DND-41 (cell line): Measurements from ENCODE around the gene ANKRD53.
"Not testable (repeated sequence)": the region's sequence is repeated elsewhere in the genome, so short reads cannot be mapped to it uniquely, and the experiment has no call there.

Experiments
- EZH2 ChIP-seq: IDR thresholded peaks from 3 replicates; pipeline ENCODE4 v1.6.1; 2012; ENCODE audit warnings: borderline replicate concordance, low read depth, mild to moderate bottlenecking, moderate library complexity, low read length, inconsistent platforms; ENCODE audit not compliant: severe bottlenecking
- TF ChIP-seq, protein P1 (sequence below): IDR thresholded peaks from 2 replicates; pipeline ENCODE4 v1.5.1; 2012; ENCODE audit warnings: borderline replicate concordance, low read length, moderate library complexity, mild to moderate bottlenecking; ENCODE audit not compliant: poor library complexity, severe bottlenecking; ENCODE audit errors: extremely low read depth

GRCh38 chr2:71011786-71012185 lies 33.4 kb downstream of the ANKRD53 start:
- TF ChIP-seq, protein P1, sequence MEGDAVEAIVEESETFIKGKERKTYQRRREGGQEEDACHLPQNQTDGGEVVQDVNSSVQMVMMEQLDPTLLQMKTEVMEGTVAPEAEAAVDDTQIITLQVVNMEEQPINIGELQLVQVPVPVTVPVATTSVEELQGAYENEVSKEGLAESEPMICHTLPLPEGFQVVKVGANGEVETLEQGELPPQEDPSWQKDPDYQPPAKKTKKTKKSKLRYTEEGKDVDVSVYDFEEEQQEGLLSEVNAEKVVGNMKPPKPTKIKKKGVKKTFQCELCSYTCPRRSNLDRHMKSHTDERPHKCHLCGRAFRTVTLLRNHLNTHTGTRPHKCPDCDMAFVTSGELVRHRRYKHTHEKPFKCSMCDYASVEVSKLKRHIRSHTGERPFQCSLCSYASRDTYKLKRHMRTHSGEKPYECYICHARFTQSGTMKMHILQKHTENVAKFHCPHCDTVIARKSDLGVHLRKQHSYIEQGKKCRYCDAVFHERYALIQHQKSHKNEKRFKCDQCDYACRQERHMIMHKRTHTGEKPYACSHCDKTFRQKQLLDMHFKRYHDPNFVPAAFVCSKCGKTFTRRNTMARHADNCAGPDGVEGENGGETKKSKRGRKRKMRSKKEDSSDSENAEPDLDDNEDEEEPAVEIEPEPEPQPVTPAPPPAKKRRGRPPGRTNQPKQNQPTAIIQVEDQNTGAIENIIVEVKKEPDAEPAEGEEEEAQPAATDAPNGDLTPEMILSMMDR, result not testable (repeated sequence)
- TF ChIP-seq EZH2, result not testable (repeated sequence)
